NOMO-1 treated with dmso at 0.1 percent for 144 hours (cell line): ENCODE measurements around the gene PLD5.

Experiments
- DNase-seq: peaks from one replicate; lab custom pipeline; 2025; ENCODE audit not compliant: unreplicated experiment; lab: John Stamatoyannopoulos, UW

Gene PLD5

GRCh38 chr1:242524571-242525359 is at the start of gene PLD5:
TSS of gene PLD5 (minus strand) at chr1:242524697.
- DNase-seq = no peak

GRCh38 chr1:242569867-242570266 is 45.4 kb upstream of the PLD5 start:
- no peak for DNase-seq

- DNase-seq = no peak
Measured at GRCh38 chr1:242568666-242569065, 44.2 kb upstream of the PLD5 start.

GRCh38 chr1:242567596-242567995 is 43.1 kb upstream of the PLD5 start:
- no peak for DNase-seq

- DNase-seq = no peak
Measured at GRCh38 chr1:242556759-242557158, 32.3 kb upstream of the PLD5 start.

GRCh38 chr1:242556276-242556675 is 31.8 kb upstream of the PLD5 start:
- no peak for DNase-seq

GRCh38 chr1:242554577-242554976 is 30.1 kb upstream of the PLD5 start:
- no peak for DNase-seq

- no peak for DNase-seq
Measured at GRCh38 chr1:242546849-242547729, 22.6 kb upstream of the PLD5 start.

GRCh38 chr1:242546441-242546840 is 21.9 kb upstream of the PLD5 start:
- DNase-seq = no peak

- no peak for DNase-seq
Measured at GRCh38 chr1:242544071-242544470, 19.6 kb upstream of the PLD5 start.

- DNase-seq = no peak
Measured at GRCh38 chr1:242542271-242542670, 17.8 kb upstream of the PLD5 start.

- DNase-seq = no peak
Measured at GRCh38 chr1:242535986-242536385, 11.5 kb upstream of the PLD5 start.

- DNase-seq = no peak
Measured at GRCh38 chr1:242534753-242535152, 10.3 kb upstream of the PLD5 start.

GRCh38 chr1:242530761-242531160 is 6.3 kb upstream of the PLD5 start:
- DNase-seq = no peak

GRCh38 chr1:242525769-242526168 is 1.3 kb upstream of the PLD5 start:
- DNase-seq = no peak

- DNase-seq = no peak
Measured at GRCh38 chr1:242525360-242525722, 844 bp upstream of the PLD5 start.

GRCh38 chr1:242523719-242524570 is 552 bp downstream of the PLD5 start:
- no peak for DNase-seq

- DNase-seq = no peak
Measured at GRCh38 chr1:242522996-242523718, 1.3 kb downstream of the PLD5 start.

- no peak for DNase-seq
Measured at GRCh38 chr1:242522304-242522945, 2.1 kb downstream of the PLD5 start.

- DNase-seq = no peak
Measured at GRCh38 chr1:242515555-242515954, 8.9 kb downstream of the PLD5 start.
